DMS153 (cell line): Measurements from ENCODE around the gene SLC22A23.

Experiments
- DNase-seq: peaks from one replicate; lab custom pipeline; 2025; lab: John Stamatoyannopoulos, UW

Gene SLC22A23

DNA sequence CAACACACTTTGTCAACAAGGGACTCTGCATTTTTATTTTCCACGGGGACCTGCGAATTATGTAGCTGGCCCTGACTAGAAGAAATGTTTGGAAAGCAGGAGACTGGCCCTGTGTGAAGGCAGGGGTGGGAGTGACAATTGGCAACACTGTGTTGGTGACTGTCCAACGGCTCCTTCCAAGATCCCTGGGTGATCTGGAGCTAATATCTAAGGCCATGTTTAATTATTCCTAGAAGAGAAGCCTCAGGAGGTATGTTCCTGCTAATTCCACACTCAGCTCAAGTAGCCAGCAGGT is 13.7 kb downstream of the SLC22A23 start:
- no peak for DNase-seq

DNA sequence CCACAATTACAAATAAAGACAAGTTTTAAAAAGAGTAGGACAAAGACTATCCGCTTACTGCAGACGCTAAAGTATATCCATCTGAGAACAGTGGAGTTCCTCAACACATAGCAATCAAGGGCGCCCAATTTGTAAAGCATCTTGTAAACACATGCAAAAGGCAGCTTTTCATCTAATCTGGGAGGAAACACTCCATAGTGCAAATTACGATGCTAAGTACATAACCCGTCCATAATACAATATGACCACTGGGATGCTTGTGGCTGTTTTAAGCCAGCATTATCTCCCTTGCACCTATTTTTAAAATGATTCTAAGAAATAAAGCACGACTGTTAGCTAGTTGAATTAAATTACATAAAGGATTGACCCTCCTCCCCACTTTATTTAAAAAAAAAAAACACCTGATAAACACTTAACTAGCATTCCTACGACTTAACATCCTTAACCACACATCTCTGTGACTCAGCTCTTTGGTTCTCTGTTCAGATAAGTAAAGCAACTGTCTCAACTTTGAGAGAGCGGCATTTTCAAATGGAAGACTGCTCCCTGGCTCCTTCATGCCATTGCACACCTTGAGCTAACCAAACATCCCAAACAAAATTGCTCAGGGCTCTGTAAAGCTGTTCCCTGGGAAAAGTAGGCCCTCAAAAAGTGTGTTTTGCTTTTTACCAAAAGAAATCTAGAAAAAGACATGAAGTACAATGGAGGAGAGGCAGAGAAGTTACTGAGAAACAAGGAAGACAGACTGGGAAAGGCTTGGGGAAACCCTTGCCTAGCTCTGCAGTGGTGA is 14.2 kb downstream of the SLC22A23 start:
- DNase-seq: no peak

DNA sequence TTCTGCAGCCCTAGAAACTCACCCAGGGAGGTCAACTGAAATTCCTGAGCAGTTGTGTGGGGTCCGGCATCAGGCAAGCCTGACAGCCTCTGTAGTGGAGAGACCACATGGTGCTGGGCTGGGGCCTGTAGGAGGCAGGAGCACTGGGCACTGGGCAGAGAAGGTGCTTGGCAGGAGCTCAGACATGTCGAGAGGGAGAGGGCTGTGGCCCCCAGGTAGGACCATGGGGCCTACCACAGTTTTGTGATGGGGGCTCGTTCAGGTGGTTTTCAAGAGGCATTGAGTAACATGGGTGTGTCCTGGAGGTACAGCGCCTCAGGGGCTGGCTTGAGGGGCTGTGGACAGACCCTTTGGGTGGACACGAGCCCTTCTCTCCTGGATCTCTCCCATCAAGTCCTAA is 15.9 kb downstream of the SLC22A23 start:
- DNase-seq: no peak

GRCh38 chr6:3439961-3440360 is 16.9 kb downstream of the SLC22A23 start:
- DNase-seq: no peak

GRCh38 chr6:3438190-3439167 is 18.4 kb downstream of the SLC22A23 start:
- DNase-seq: peak; percentile 65

DNA sequence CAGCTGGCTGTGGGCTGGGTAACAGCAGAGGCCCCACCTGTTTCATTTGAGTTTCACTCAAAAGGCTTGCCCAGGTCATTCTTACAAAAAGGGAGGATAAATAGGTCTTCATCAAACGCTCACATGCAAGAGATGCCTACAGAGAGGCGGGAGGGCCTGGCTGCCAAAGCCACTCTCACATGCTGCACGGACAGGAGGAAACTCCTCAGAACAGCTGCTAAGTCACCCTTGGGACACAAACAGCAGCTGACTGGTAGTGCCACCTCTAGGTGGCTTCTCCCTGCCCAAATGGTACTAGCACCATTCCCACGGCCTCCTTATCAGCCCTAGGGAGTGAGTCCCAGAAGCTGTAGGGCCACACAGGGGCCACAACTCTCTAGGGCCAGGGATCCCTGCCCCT is 23.8 kb downstream of the SLC22A23 start:
- DNase-seq: no peak

GRCh38 chr6:3432416-3432815 is 24.4 kb downstream of the SLC22A23 start:
- no peak for DNase-seq

DNA sequence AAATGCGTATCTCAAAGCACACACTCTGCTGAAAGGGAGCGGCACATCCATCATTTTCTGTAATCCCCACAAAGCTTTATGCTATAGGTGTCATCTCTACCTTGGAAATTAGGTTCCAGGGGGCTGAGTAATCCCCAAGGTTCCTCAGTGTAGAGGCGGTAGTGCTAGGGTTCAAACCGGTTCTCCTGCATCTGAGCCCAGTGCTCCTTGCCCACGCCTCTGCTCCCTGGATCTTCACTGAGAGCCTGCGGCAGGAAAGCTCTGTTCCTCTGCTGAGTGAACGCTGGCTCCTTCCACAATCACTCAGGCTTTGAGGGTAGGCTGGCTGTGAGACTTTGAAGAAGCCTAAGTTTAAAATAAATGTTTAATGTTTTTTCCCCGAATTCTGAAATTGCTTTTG is 24.9 kb downstream of the SLC22A23 start:
- DNase-seq: no peak

- DNase-seq: no peak
Measured at GRCh38 chr6:3429211-3429610, 27.6 kb downstream of the SLC22A23 start.

- no peak for DNase-seq
Measured at GRCh38 chr6:3428700-3429099, 28.1 kb downstream of the SLC22A23 start.

DNA sequence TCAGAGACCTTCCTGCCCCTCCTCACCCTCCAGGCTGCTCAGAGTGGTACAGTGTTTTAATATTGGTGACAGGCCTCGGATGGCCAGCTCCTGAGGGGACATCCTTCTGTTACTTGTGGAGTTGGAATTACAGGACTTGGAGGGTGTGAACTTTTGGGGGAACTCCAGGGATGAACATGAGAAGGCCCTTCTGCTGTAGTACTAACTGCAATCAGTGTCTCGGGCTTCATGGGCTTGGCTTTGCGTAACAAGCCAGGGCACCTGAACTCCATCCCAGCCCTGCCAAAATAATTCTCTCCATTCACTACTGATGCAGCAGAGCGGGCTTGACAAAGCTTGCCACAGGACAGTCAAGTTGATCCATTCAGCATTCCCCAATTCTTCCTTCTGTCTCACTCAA is 28.6 kb downstream of the SLC22A23 start:
- no peak for DNase-seq

- no peak for DNase-seq
Measured at GRCh38 chr6:3427687-3428085, 29.2 kb downstream of the SLC22A23 start.

GRCh38 chr6:3426927-3427686 is 29.7 kb downstream of the SLC22A23 start:
- DNase-seq: no peak

- DNase-seq: no peak
Measured at GRCh38 chr6:3426091-3426926, 30.5 kb downstream of the SLC22A23 start.

GRCh38 chr6:3425574-3425973 is 31.3 kb downstream of the SLC22A23 start:
- DNase-seq: no peak

DNA sequence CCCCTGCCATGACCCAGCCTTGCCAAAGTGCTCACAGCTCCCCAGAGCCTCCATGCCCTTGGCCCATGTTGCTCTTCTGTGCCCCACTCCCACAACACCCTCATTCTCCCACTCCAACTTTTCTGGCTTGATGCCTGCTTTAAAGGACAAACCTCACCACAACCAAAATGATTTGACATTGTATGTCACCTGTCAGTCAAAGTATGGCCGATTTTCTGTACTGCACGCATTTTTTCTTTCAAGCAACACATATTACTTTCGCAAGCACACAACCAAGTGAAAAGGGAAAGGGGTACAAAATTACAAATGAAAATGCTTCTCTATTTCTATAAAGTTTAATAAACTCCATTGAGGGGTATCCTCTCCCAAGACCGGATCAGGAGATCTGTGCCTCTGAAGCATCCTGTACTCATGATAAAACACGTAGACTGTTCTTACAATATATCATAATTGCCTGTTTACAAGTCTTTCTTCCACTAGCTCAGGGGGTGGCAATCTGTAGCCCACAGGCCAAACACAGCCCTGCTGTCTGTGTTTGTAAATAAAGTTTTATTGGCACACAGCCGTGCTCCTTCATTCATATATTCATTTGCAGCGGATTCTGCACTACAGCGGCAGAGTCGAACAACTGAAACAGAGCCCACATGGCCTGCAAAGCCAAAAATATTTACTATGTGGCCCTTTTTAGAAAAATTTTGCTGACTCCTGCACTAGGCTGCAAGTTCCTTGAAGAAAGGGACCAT is 32.5 kb downstream of the SLC22A23 start:
- DNase-seq: no peak

- DNase-seq: no peak
Measured at GRCh38 chr6:3423439-3424184, 33.2 kb downstream of the SLC22A23 start.

GRCh38 chr6:3422435-3423070 is 34.3 kb downstream of the SLC22A23 start:
- DNase-seq: no peak

- no peak for DNase-seq
Measured at GRCh38 chr6:3421791-3422434, 34.9 kb downstream of the SLC22A23 start.
